PFSK-1 (cell line): ENCODE data around the gene B3GALT6.

Experiments used
- FOXP2 ChIP-seq: optimal IDR thresholded peaks from 2 replicates; pipeline ENCODE3; 2011; ENCODE audit warnings: borderline replicate concordance, control low read depth, inconsistent platforms; ENCODE audit not compliant: insufficient read depth; ENCODE audit errors: extremely low read length, extremely low read depth
- POLR2AphosphoS5 ChIP-seq: IDR thresholded peaks from 2 replicates; pipeline ENCODE4 v1.6.1; 2012; ENCODE audit warnings: low read depth, mild to moderate bottlenecking, control low read depth, low read length, moderate library complexity
- SIN3A ChIP-seq: IDR thresholded peaks from 2 replicates; pipeline ENCODE4 v1.6.1; 2012; ENCODE audit warnings: mild to moderate bottlenecking, low read length, moderate library complexity, borderline replicate concordance; ENCODE audit not compliant: insufficient read depth
- TAF1 ChIP-seq: IDR thresholded peaks from 2 replicates; pipeline ENCODE4 v1.6.1; 2012; ENCODE audit warnings: low read length, control low read depth, borderline replicate concordance; ENCODE audit not compliant: insufficient read depth
- TF ChIP-seq, protein P1 (sequence below), 2 experiments: IDR thresholded peaks; 2 replicates each; pipeline versions ENCODE4 v1.6.1 to v1.8.0; 2011 to 2012; ENCODE audit warnings: low read depth in 2 of 2, low read length in 2 of 2, control low read depth in 1 of 2, inconsistent platforms in 1 of 2, mild to moderate bottlenecking in 1 of 2, moderate library complexity in 1 of 2; ENCODE audit not compliant: insufficient read depth in 1 of 2

Gene B3GALT6

DNA sequence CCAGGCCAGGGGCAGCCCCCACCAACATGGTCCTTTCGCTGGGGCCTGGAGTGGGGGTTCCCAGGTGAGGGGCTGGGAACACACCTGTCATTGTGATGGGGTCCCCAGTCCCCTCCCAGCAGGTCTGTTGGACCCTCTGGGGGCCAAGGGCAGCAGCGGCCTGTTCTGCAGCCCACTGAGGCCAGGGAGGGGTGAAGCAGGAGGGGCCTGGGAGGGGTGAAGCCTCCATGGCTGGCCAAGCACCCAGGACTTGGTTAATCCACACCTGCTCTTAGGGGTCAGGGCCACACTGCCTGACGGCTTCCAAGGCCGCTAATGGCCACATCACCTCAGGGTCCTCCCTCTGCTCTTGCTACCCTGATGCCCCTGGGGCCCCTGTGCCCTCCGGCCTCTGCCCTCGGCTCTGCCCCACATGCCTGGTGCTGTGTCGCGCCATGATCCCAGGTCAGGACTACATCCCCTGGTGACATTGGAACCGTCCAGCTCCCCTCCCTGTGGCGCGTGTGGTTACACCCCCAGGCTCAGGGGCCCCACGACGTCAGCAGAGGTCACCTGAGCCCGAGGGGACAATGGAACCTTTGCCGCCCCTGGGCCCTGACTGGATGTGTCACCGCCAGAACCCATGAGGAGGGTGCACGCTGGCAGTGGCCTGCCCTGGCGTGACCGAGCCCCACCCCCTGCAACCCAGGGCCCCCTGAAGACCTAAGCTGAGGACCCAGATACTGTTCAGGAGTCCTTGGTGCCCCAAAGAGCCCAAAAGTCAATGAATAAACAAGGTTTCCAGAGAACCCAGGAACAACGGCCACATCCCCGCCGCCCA is 32.7 kb upstream of the B3GALT6 start:
- no peak for TF ChIP-seq POLR2AphosphoS5
- TF ChIP-seq SIN3A: no peak
- no peak for TF ChIP-seq TAF1
- TF ChIP-seq, protein P1, sequence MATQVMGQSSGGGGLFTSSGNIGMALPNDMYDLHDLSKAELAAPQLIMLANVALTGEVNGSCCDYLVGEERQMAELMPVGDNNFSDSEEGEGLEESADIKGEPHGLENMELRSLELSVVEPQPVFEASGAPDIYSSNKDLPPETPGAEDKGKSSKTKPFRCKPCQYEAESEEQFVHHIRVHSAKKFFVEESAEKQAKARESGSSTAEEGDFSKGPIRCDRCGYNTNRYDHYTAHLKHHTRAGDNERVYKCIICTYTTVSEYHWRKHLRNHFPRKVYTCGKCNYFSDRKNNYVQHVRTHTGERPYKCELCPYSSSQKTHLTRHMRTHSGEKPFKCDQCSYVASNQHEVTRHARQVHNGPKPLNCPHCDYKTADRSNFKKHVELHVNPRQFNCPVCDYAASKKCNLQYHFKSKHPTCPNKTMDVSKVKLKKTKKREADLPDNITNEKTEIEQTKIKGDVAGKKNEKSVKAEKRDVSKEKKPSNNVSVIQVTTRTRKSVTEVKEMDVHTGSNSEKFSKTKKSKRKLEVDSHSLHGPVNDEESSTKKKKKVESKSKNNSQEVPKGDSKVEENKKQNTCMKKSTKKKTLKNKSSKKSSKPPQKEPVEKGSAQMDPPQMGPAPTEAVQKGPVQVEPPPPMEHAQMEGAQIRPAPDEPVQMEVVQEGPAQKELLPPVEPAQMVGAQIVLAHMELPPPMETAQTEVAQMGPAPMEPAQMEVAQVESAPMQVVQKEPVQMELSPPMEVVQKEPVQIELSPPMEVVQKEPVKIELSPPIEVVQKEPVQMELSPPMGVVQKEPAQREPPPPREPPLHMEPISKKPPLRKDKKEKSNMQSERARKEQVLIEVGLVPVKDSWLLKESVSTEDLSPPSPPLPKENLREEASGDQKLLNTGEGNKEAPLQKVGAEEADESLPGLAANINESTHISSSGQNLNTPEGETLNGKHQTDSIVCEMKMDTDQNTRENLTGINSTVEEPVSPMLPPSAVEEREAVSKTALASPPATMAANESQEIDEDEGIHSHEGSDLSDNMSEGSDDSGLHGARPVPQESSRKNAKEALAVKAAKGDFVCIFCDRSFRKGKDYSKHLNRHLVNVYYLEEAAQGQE (IDR thresholded peaks at IDR 0.05; ENCODE audit: insufficient read depth in 1 of 2, low read depth in 2 of 2, low read length in 2 of 2): no peak
- no peak for TF ChIP-seq FOXP2

DNA sequence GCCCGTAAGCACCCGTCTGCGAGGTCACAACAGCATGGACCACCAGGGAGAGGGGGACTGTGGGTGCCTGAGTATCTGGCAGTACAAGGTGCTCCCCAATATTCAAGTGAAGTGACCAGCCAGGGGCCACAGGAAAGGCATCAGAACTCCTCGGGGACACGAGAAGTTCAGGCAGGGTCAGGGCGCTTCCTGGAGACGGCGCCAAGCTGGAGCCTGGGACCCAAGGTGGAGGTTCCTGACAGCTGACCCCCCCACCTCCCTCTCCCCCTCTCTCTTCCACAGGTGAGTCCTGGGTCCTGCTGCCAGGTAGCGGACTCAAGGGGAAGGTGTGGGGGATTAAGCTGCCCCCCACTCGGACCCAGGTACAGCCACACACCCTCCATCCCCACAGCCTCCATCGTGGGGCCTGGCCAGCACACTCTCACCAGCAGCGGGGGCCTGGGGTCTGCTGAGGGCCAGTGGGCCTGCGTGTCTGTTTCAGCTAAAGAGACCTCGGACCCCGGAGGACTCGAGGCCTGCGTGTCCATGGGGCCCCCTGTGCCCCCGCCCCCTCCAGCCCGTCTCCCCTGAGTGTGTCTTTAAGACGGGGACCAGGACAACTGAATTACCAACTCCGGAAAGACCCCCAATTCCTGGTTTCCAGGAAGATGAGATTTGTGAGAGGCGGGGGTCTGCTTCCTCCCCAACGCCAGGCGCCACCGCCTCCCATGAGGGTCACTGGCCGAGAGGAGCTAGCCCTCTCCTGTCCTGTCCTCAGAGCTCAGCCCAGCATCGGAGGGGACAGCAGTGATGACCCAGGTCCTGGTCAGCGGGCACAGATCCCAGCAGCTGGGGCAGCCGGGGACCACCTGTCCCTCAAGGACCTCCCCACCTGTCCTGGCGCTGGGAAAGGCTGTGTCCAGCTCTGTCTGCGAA is 31.8 kb upstream of the B3GALT6 start:
- TF ChIP-seq SIN3A (no peak), POLR2AphosphoS5 (no peak), TAF1 (no peak), FOXP2 (no peak)
- TF ChIP-seq, protein P1 (IDR thresholded peaks at IDR 0.05; ENCODE audit: insufficient read depth in 1 of 2, low read depth in 2 of 2, low read length in 2 of 2): no peak

DNA sequence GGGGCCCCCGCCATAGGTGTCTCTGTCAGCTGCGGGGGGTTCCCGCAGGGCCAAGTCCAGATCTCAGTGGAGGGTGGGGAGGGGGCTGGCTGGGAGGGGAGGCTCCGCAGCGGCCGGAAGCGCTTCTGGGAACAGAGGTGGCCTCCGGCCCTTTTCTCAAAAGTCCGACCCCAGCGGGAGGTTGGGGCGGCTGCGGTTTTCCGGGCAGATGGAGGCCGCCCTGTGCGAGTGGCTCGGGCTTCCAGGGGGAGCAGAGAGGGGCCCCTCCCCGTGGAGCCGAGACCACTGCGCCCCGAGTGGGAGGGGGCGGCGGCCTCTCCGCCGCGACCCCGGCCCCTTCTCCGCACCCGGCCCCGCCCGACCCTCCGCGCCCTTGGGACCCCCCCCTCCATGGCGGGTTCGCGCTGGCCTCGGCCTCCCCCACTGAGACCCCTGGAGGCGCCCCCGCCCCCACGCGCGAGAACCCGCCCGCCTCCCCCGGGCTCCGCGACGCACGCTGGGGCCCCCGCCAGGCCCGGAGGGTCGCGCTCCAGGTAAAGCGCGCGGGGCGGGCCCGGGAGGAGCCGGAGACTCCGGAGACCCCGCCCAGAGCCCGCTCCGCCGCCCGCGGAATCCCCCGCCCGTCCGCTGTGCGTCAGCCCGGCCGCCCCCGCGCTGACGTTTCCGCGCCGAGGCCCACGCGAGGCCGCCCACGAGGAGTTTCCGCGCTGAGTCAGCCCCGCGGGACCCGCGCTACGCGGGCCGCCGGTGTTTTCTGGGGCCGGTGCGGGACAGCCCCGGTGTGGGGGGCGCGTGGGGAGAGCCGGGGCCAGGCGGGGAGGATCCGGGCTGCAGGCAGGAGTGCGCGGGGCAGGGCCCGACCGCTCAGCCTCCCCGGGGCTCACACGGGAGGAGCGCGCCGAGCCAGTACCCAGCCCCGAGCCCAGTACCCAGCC is 30.9 kb upstream of the B3GALT6 start:
- no peak for TF ChIP-seq POLR2AphosphoS5
- peak; percentile 9 for TF ChIP-seq FOXP2
- TF ChIP-seq, protein P1 (IDR thresholded peaks at IDR 0.05; ENCODE audit: insufficient read depth in 1 of 2, low read depth in 2 of 2, low read length in 2 of 2): no peak
- TF ChIP-seq SIN3A: no peak
- no peak for TF ChIP-seq TAF1

DNA sequence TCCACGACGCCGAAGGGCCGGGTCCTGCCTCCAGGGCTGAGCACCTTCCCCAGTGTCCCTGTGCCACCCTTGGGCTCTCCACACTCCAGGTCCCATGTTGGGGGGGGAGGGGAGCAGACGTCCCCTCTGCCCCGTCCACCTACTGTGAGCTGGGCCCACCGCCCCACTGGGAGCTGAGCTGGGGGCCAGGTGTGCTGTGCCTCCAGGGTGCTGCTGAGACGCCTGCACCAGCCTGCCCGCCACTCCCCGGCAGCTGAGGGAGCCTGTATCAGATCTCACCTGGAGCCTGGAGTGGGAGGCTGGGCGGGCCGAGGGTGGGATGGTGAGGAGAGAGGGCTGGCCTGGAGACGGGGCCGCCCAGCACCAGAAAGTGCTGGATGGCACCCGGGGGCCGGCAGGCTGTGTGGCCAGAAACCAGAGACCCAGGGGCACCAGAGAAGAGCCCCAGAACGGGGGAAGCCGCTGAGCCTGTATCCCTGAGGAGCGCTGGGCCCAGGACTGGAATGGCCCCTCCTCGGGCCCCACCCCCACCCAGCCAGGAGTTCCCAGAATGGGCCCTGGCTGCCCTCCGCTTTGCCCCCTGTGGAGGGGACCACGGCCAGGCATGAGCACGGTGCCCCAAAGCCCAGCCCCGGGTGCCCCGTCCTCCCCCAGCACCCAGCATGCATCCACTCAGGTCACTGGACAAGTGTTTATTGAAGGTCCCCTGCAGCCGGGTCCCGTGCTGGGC is 29.0 kb upstream of the B3GALT6 start:
- no peak for TF ChIP-seq FOXP2
- TF ChIP-seq TAF1: no peak
- TF ChIP-seq SIN3A: no peak
- TF ChIP-seq POLR2AphosphoS5: no peak
- TF ChIP-seq, protein P1 (IDR thresholded peaks at IDR 0.05; ENCODE audit: insufficient read depth in 1 of 2, low read depth in 2 of 2, low read length in 2 of 2): no peak
